Ovary (tissue), 3 donors: ENCODE results near the gene CADM2.

ENCODE experiments used
- CTCF ChIP-seq, 3 donors: fragments of 450-650 bp in 2 of 3; fragments of 200-600 bp in 1 of 3; IDR thresholded peaks; one replicate each; pipeline versions ENCODE4 v1.5.1 to v1.8.0; 2016 to 2022; ENCODE audit warnings: antibody characterized with exemption in 3 of 3, mild to moderate bottlenecking in 1 of 3
- EP300 ChIP-seq: sonication (generic); formaldehyde crosslinking; IDR thresholded peaks from one replicate; pipeline ENCODE4 v1.6.1; 2017; ENCODE audit warnings: antibody characterized with exemption
- POLR2A ChIP-seq: fragments of 450-650 bp; IDR thresholded peaks from one replicate; pipeline ENCODE4 v1.6.1; 2017; ENCODE audit warnings: antibody characterized with exemption, mild to moderate bottlenecking, moderate library complexity
- donor health status: DM: no; HTN: no; CAD: no.

- TF ChIP-seq CTCF (IDR thresholded peaks at IDR 0.05) (no peak), POLR2A (no peak), EP300 (no peak)
Measured at GRCh38 chr3:85161544-85161943, 202.8 kb downstream of the CADM2 start.
